Neural cell (in vitro differentiated cells): ENCODE data around the gene IBA57. TPM values are rescaled to one million over a fixed set of nuclear protein-coding genes. Genes with fewer than 3 reads are reported as not detected.

Experiments used
- H2AFZ ChIP-seq: fragments of 200-600, 300-800 bp; sonication (generic), shearing (Covaris generic); 2 replicates; pipeline ENCODE4 v1.6.0; 2014; ENCODE audit warnings: low read depth, mild to moderate bottlenecking, antibody characterized with exemption, low read length, moderate library complexity
- H3F3A ChIP-seq: fragments of 200-600 bp; shearing (Covaris generic); 2 replicates; pipeline ENCODE4 v1.6.1; 2016; ENCODE audit warnings: mild to moderate bottlenecking, moderate library complexity, mixed read lengths, antibody characterized with exemption, low read length; ENCODE audit not compliant: insufficient read depth, poor library complexity, severe bottlenecking
- H3K27ac ChIP-seq: fragments of 200-600, 300-800 bp; sonication (generic), shearing (Covaris generic); 2 replicates; pipeline ENCODE4 v1.5.1; 2014; ENCODE audit warnings: mild to moderate bottlenecking, low read length, moderate library complexity
- H3K27me3 ChIP-seq: fragments of 300-800, 200-600 bp; sonication (generic), shearing (Covaris generic); 2 replicates; pipeline ENCODE4 v1.6.0; 2014; ENCODE audit warnings: mild to moderate bottlenecking, low read depth, low read length, moderate library complexity; ENCODE audit not compliant: insufficient read depth
- H3K36me3 ChIP-seq: fragments of 300-800, 200-600 bp; sonication (generic), shearing (Covaris generic); 2 replicates; pipeline ENCODE4 v1.5.1; 2014; ENCODE audit warnings: mild to moderate bottlenecking, antibody characterized with exemption, low read length, moderate library complexity; ENCODE audit not compliant: insufficient read depth
- H3K4me2 ChIP-seq: fragments of 300-800, 200-600 bp; sonication (generic), shearing (Covaris generic); 2 replicates; pipeline ENCODE4 v1.6.0; 2014; ENCODE audit warnings: mild to moderate bottlenecking, low read length
- H3K4me3 ChIP-seq: fragments of 300-800, 200-600 bp; sonication (generic), shearing (Covaris generic); 2 replicates; pipeline ENCODE4 v1.5.1; 2014; ENCODE audit warnings: mild to moderate bottlenecking, low read length, moderate library complexity
- H3K79me2 ChIP-seq: fragments of 200-600 bp; shearing (Covaris generic); replicated peaks from 2 replicates; pipeline ENCODE4 v1.6.0; 2014; ENCODE audit warnings: mild to moderate bottlenecking, low read length, moderate library complexity; ENCODE audit not compliant: insufficient read depth
- H3K9ac ChIP-seq: fragments of 300-800, 200-600 bp; sonication (generic), shearing (Covaris generic); 2 replicates; pipeline ENCODE4 v1.6.1; 2016; ENCODE audit warnings: mild to moderate bottlenecking, low read length, mixed read lengths
- H3K9me2 ChIP-seq: fragments of 200-600 bp; shearing (Covaris generic); 2 replicates; pipeline ENCODE4 v1.6.1; 2016; ENCODE audit warnings: mild to moderate bottlenecking, low read length, mixed read lengths; ENCODE audit not compliant: insufficient read depth
- H3K9me3 ChIP-seq: fragments of 200-600, 300-800 bp; sonication (generic), shearing (Covaris generic); 2 replicates; pipeline ENCODE4 v1.6.1; 2016; ENCODE audit warnings: mild to moderate bottlenecking, mixed run types, low read length, moderate library complexity, mixed read lengths
- H4K20me1 ChIP-seq: fragments of 200-600 bp; shearing (Covaris generic); 2 replicates; pipeline ENCODE4 v1.6.1; 2016; ENCODE audit warnings: mild to moderate bottlenecking, mixed run types; ENCODE audit not compliant: insufficient read depth
- CTCF ChIP-seq: fragments of 450-650 bp; IDR thresholded peaks from 2 replicates; pipeline ENCODE4 v1.5.1; 2014; ENCODE audit warnings: antibody characterized with exemption, mild to moderate bottlenecking, moderate library complexity; ENCODE audit not compliant: poor library complexity, severe bottlenecking
- EP300 ChIP-seq: fragments of 450-650 bp; conservative IDR thresholded peaks from 2 replicates; pipeline ENCODE4 v1.6.1; 2014; ENCODE audit warnings: antibody characterized with exemption, mild to moderate bottlenecking, moderate library complexity; ENCODE audit not compliant: poor library complexity, severe bottlenecking
- EZH2 ChIP-seq: fragments of 200-600, 300-800 bp; shearing (Covaris generic), sonication (generic); IDR thresholded peaks from 2 replicates; pipeline ENCODE4 v1.6.1; 2014; ENCODE audit warnings: antibody characterized with exemption, low read length, borderline replicate concordance, mild to moderate bottlenecking; ENCODE audit not compliant: insufficient read depth, poor library complexity, severe bottlenecking
- MXI1 ChIP-seq: fragments of 450-650 bp; conservative IDR thresholded peaks from 2 replicates; pipeline ENCODE4 v1.6.1; 2014; ENCODE audit warnings: antibody characterized with exemption, mild to moderate bottlenecking; ENCODE audit not compliant: poor library complexity, severe bottlenecking
- POLR2AphosphoS5 ChIP-seq: IDR thresholded peaks from 2 replicates; pipeline ENCODE4 v1.6.1; 2012
- RAD21 ChIP-seq: fragments of 450-650 bp; conservative IDR thresholded peaks from 2 replicates; pipeline ENCODE4 v1.6.1; 2014; ENCODE audit warnings: antibody characterized with exemption, mild to moderate bottlenecking, moderate library complexity
- SMC3 ChIP-seq: fragments of 450-650 bp; conservative IDR thresholded peaks from 2 replicates; pipeline ENCODE4 v1.6.1; 2014; ENCODE audit warnings: antibody characterized with exemption, mild to moderate bottlenecking, moderate library complexity; ENCODE audit not compliant: poor library complexity
- TAF1 ChIP-seq: IDR thresholded peaks from 2 replicates; pipeline ENCODE4 v1.6.1; 2012; ENCODE audit warnings: low read depth
- polyA plus RNA-seq: library from polyadenylated mRNA; depleted of rRNA; stranded (reverse); fragments of >200 nt; gene quantifications from 2 replicates; pipeline ENCODE4 v1.2.3, GENCODE V29; 2014
- TF ChIP-seq, protein P1 (sequence below): IDR thresholded peaks from 2 replicates; pipeline ENCODE4 v1.6.1; 2012; ENCODE audit warnings: borderline replicate concordance

The IBA57 gene
- polyA plus RNA-seq, 1 donor from 2014 or later, result 5.5 TPM

DNA sequence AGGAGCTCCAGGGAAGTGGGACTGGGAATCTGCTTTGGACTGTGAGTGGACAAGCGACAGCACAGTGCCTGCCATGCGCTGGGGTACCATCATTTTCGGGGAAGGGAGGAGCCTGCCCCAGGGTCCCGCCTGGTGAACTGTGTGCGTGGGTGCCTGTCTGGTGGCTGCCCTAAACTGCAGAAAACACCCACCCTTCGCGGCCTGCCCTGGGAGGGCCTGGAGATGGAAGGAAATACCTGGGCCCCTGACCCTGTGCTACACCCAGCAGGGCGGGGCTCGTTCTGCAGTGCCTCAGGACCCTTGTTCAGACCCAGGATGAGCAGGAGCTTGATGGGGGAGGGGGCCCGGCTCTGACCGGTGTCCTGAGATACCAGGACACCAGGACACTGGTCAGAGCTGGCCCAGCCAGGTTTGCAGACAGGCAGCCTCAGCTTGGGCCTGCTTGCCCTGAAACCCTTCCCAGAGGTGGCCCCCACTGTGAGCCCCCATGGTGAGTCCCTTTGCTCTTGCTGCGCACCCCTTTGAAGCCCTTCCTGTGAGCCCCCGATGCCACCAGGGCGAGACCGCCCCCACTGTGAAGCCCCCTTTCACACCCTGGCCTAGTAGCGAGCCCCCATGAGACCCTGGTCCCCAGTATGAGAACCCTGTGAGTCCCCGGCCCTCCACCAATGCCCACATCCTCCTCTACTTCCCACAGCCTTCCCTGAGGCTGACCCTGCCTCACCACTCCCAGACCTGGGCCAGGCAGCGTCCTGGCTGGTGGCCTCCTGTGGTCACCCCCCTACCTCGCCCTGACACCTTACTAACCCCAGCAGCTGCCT is 13.3 kb upstream of the IBA57 start:
- H3K27ac ChIP-seq, result no peak overlapping the region
- TF ChIP-seq CTCF, result no peak
- TF ChIP-seq POLR2AphosphoS5, result no peak
- no peak for TF ChIP-seq TAF1
- TF ChIP-seq, protein P1, sequence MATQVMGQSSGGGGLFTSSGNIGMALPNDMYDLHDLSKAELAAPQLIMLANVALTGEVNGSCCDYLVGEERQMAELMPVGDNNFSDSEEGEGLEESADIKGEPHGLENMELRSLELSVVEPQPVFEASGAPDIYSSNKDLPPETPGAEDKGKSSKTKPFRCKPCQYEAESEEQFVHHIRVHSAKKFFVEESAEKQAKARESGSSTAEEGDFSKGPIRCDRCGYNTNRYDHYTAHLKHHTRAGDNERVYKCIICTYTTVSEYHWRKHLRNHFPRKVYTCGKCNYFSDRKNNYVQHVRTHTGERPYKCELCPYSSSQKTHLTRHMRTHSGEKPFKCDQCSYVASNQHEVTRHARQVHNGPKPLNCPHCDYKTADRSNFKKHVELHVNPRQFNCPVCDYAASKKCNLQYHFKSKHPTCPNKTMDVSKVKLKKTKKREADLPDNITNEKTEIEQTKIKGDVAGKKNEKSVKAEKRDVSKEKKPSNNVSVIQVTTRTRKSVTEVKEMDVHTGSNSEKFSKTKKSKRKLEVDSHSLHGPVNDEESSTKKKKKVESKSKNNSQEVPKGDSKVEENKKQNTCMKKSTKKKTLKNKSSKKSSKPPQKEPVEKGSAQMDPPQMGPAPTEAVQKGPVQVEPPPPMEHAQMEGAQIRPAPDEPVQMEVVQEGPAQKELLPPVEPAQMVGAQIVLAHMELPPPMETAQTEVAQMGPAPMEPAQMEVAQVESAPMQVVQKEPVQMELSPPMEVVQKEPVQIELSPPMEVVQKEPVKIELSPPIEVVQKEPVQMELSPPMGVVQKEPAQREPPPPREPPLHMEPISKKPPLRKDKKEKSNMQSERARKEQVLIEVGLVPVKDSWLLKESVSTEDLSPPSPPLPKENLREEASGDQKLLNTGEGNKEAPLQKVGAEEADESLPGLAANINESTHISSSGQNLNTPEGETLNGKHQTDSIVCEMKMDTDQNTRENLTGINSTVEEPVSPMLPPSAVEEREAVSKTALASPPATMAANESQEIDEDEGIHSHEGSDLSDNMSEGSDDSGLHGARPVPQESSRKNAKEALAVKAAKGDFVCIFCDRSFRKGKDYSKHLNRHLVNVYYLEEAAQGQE, result no peak
- no peak for TF ChIP-seq SMC3
- TF ChIP-seq EP300, result no peak
- no peaks in the 10 kb centered on the region for H3F3A ChIP-seq
- no peak overlapping the region for H2AFZ ChIP-seq
- H3K79me2 ChIP-seq, result no peaks in the 10 kb centered on the region
- no peaks in the 10 kb centered on the region for H3K9me2 ChIP-seq
- H3K4me2 ChIP-seq, result no peak overlapping the region
- H3K9ac ChIP-seq, result no peak overlapping the region
- H3K4me3 ChIP-seq, result no peak overlapping the region
- no peaks in the 10 kb centered on the region for H3K9me3 ChIP-seq
- no peaks in the 10 kb centered on the region for H3K27me3 ChIP-seq
- H4K20me1 ChIP-seq, result no peaks in the 10 kb centered on the region
- no peaks in the 10 kb centered on the region for H3K36me3 ChIP-seq

GRCh38 chr1:228152918-228153258 is 12.7 kb upstream of the IBA57 start:
- no peak overlapping the region for H3K27ac ChIP-seq
- no peak for TF ChIP-seq SMC3
- no peak for TF ChIP-seq EP300
- no peak for TF ChIP-seq RAD21
- TF ChIP-seq POLR2AphosphoS5, result no peak
- TF ChIP-seq CTCF, result no peak
- TF ChIP-seq EZH2, result no peak
- TF ChIP-seq, protein P1, result no peak
- no peak for TF ChIP-seq TAF1
- no peak for TF ChIP-seq MXI1

More at GRCh38 chr1:228152918-228153258, 12.7 kb upstream of the IBA57 start:
- H2AFZ ChIP-seq, result no peak overlapping the region
- no peak overlapping the region for H3K9ac ChIP-seq
- no peaks in the 10 kb centered on the region for H3F3A ChIP-seq
- H3K4me2 ChIP-seq, result no peak overlapping the region
- no peaks in the 10 kb centered on the region for H3K79me2 ChIP-seq
- no peak overlapping the region for H3K4me3 ChIP-seq
- H3K27me3 ChIP-seq, result no peaks in the 10 kb centered on the region
- no peaks in the 10 kb centered on the region for H3K9me2 ChIP-seq
- no peaks in the 10 kb centered on the region for H3K36me3 ChIP-seq
- no peaks in the 10 kb centered on the region for H3K9me3 ChIP-seq
- no peaks in the 10 kb centered on the region for H4K20me1 ChIP-seq
